Stomach (tissue), 9 donors: ENCODE measurements around the gene LRRC3C. TPM values are rescaled to one million over a fixed set of nuclear protein-coding genes. Genes with fewer than 3 reads are reported as not detected.
"Not testable (repeated sequence)": the region's sequence is repeated elsewhere in the genome, so short reads cannot be mapped to it uniquely, and the experiment has no call there.

ENCODE experiments used
- DNase-seq, 2 donors: peaks; one replicate each; pipeline versions ENCODE4 v3.0.0 to v3.0.0-alpha.2; 2013 to 2019
- H3K27ac ChIP-seq, 5 donors: fragments of 200-600 bp in 4 of 5; sonication (generic) in 4 of 5; one replicate each; pipeline ENCODE4 v1.5.1; 2013 to 2019; ENCODE audit warnings: mild to moderate bottlenecking in 1 of 5, moderate library complexity in 1 of 5
- H3K27me3 ChIP-seq, 3 donors: fragments of 200-600 bp; sonication (generic); one replicate each; pipeline ENCODE4 v1.5.1; 2017 to 2019; ENCODE audit warnings: mixed run types in 1 of 3
- H3K36me3 ChIP-seq, 4 donors: fragments of 200-600 bp; sonication (generic); 1 replicate in 3 of 4; 2 replicates in 1 of 4; pipeline ENCODE4 v1.5.1; 2016 to 2019
- H3K4me1 ChIP-seq, 4 donors: fragments of 200-600 bp; sonication (generic); one replicate each; pipeline ENCODE4 v1.5.1; 2016 to 2019
- H3K4me3 ChIP-seq, 4 donors: fragments of 200-600 bp; sonication (generic) in 3 of 4; one replicate each; pipeline ENCODE4 v1.5.1; 2016 to 2019; ENCODE audit warnings: mild to moderate bottlenecking in 1 of 4
- H3K9me3 ChIP-seq, 4 donors: fragments of 200-600 bp; sonication (generic); one replicate each; pipeline ENCODE4 v1.5.1; 2016 to 2019
- EP300 ChIP-seq: sonication (generic); formaldehyde crosslinking; IDR thresholded peaks from one replicate; pipeline ENCODE4 v1.6.1; 2017; ENCODE audit warnings: antibody characterized with exemption
- POLR2A ChIP-seq, 4 donors: fragments of 450-650 bp; IDR thresholded peaks; one replicate each; pipeline ENCODE4 v1.6.1; 2016; ENCODE audit warnings: antibody characterized with exemption in 4 of 4, control low read depth in 2 of 4, mild to moderate bottlenecking in 1 of 4, moderate library complexity in 1 of 4
- POLR2AphosphoS5 ChIP-seq, 3 donors: sonication (generic); formaldehyde crosslinking; IDR thresholded peaks; one replicate each; pipeline ENCODE4 v1.6.1; 2016; ENCODE audit warnings: antibody characterized with exemption in 3 of 3
- WGBS, 5 donors: extraction: QIAGEN DNeasy Blood & Tissue Kit in 3 of 5; methylation state at CpG; one replicate each; pipeline versions ENCODE4 v1.1.5 to v1.1.7; 2013 to 2018; 5-methylcytosine and 5-hydroxymethylcytosine counted together
- intact Hi-C: fragments of 100-400 bp; cut with DNase I; formaldehyde crosslinking; loops from one replicate; pipeline ENCODE4 v1.15.1; 2023; ENCODE audit warnings: low total_unique reads
- polyA plus RNA-seq, 3 donors: library from polyadenylated mRNA; stranded (reverse); fragments of 200-250 nt; gene quantifications; one replicate each; pipeline ENCODE4 v1.2.3, GENCODE V29; 2013
- total RNA-seq, 5 donors: library from RNA; depleted of rRNA; stranded (reverse); fragments of >200 nt; gene quantifications; one replicate each; pipeline versions ENCODE4 v1.1.0 to v1.2.3, GENCODE V29; 2014 to 2016
- TF ChIP-seq, protein P1 (sequence below), 7 experiments: fragments of 450-650 bp in 4 of 7; fragments of 200-600 bp in 3 of 7; sonication (generic) in 3 of 7; IDR thresholded peaks; one replicate each; pipeline ENCODE4 v1.5.1; 2016 to 2019; ENCODE audit warnings: antibody characterized with exemption in 7 of 7, control low read depth in 2 of 7, mild to moderate bottlenecking in 1 of 7
- donor health status: healthy with polysubstance abuse.
- donor health status: Bipolar disorder and iron deficiency.
- donor health status: healthy.

LRRC3C gene
- total and polyA plus RNA-seq, 8 donors: not detected

DNA sequence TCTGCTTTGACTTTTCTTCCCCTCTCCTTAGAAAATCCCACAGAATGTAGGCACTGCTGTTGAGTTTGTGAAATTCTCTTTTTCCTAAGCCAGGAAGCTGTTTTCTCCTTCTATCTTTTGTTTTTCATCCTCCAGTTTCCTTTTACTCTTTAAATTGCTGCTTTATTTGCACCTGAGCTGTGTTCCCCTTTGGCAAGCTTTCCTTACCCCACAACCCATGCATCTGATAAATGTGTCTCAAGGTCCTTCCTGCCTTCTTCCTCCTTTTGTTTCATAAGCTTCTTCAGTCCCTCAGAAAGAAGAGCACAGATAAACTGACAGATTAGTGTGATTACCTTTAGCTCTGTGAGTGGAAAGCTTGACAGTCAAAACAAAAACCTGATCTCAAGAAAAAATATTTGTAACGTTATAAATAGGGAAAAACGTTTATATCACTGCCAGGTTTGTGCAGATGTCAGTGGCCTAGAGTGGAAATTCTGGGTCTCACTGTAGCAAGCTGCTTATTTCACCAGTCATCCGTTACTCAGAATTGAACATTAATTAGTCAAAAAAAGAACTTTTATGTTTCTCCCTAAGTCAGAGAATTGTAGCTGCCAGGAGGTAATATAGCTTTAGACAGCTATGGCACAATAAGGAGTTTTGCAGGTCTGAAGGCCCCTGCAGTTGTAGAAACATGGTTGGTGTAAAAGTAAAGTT, 32.7 kb upstream of the LRRC3C start:
- Histone ChIP-seq H3K4me1 (peaks cover 0 to 2% (median under 1%) of the 10 kb centered on the region in 4 donors), H3K36me3 (no peaks in the 10 kb centered on the region), H3K4me3 (no peak overlapping the region), H3K27me3 (peaks cover 0 to 29% (median 0%) of the 10 kb centered on the region in 3 donors), H3K9me3 (no peaks in the 10 kb centered on the region), H3K27ac (no peak overlapping the region)
- intact Hi-C loops: no loop called here
- 17 to 29% (median 25%) methylated on average over 3 of the region's 3 CpGs for WGBS, 5 donors
- TF ChIP-seq, protein P1, sequence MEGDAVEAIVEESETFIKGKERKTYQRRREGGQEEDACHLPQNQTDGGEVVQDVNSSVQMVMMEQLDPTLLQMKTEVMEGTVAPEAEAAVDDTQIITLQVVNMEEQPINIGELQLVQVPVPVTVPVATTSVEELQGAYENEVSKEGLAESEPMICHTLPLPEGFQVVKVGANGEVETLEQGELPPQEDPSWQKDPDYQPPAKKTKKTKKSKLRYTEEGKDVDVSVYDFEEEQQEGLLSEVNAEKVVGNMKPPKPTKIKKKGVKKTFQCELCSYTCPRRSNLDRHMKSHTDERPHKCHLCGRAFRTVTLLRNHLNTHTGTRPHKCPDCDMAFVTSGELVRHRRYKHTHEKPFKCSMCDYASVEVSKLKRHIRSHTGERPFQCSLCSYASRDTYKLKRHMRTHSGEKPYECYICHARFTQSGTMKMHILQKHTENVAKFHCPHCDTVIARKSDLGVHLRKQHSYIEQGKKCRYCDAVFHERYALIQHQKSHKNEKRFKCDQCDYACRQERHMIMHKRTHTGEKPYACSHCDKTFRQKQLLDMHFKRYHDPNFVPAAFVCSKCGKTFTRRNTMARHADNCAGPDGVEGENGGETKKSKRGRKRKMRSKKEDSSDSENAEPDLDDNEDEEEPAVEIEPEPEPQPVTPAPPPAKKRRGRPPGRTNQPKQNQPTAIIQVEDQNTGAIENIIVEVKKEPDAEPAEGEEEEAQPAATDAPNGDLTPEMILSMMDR (IDR thresholded peaks at IDR 0.05): no peak
- TF ChIP-seq EP300: no peak
- TF ChIP-seq POLR2AphosphoS5 (IDR thresholded peaks at IDR 0.05): no peak
- TF ChIP-seq POLR2A (IDR thresholded peaks at IDR 0.05): no peak
- DNase-seq: no peak

DNA sequence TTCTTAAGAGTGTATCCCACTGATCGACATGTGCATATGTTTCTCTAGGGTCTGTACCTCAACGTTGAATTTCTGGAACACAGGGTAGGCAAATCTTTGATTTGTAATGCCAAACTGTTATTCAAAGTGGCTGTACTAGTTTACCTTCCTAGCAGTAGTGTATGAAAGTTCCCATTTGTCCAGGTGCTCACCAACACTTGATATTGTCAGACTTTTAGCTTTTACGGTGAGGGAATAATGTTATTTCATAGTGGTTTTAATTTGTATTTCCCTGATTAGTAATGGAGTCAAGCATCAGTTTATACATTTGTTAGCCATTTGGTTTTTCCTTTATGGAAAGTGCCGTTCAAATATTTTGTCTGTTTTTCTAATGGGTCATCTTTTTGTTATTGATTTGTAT, 29.4 kb upstream of the LRRC3C start:
- Histone ChIP-seq H3K9me3 (no peaks in the 10 kb centered on the region), H3K4me3 (no peak overlapping the region), H3K27me3 (peaks cover 0 to 7% (median 0%) of the 10 kb centered on the region in 3 donors), H3K27ac (no peak overlapping the region), H3K36me3 (peaks cover 0 to 17% (median 2%) of the 10 kb centered on the region in 4 donors), H3K4me1 (no peaks in the 10 kb centered on the region)
- WGBS, 5 donors: 95 to 97% (median 95%) methylated on average over 4 of the region's 4 CpGs
- DNase-seq: no peak
- no peak for TF ChIP-seq POLR2A (IDR thresholded peaks at IDR 0.05)
- intact Hi-C loops: no loop called here

DNA sequence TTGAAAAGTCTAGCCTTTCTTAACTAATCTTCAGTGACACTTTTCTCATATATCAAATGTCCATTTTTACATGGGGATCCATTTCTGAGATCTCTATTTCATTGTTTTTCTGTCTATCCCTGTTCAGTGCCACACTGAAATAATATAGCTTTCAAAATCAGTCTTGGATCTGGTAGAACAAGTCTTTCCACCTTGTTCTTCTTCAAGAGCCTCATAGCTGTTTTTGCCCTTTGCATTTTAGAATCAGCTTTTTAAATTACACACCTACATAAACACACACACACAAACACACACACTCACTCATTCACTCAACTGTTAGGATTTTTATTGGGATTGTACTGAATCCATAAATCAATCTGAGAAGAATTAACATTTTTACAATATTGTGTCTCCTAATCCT, 28.3 kb upstream of the LRRC3C start:
- intact Hi-C loops: no loop called here
- no peak for DNase-seq
- peaks cover 0 to 26% (median 3%) of the 10 kb centered on the region in 4 donors for H3K36me3 ChIP-seq
- no peak for TF ChIP-seq POLR2A (IDR thresholded peaks at IDR 0.05)
- TF ChIP-seq, protein P1 (IDR thresholded peaks at IDR 0.05): no peak
- TF ChIP-seq POLR2AphosphoS5 (IDR thresholded peaks at IDR 0.05): no peak
- TF ChIP-seq EP300: no peak
- H3K4me3 ChIP-seq: no peak overlapping the region
- no peaks in the 10 kb centered on the region for H3K9me3 ChIP-seq
- peaks cover 0 to 3% (median 0%) of the 10 kb centered on the region in 3 donors for H3K27me3 ChIP-seq
- no peak overlapping the region for H3K27ac ChIP-seq
- H3K4me1 ChIP-seq: no peaks in the 10 kb centered on the region

DNA sequence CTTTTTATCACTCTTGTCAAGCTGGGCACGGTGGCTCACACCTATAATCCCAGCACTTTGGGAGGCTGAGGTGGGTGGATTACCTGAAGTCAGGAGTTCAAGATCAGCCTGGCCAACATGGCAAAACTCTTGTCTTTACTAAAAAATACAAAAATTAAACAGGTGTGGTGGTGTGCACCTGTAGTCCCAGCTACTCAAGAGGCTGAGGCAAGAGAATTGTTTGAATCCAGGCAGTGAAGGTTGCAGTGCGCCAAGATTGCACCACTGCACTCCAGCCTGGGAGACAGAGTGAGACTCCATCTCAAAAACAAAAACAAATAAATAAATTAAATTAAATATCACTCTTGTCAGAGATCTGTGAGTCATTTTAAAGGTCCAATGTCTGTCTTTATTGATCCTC, 25.5 kb upstream of the LRRC3C start:
- H3K27ac ChIP-seq, H3K9me3 ChIP-seq, intact Hi-C loops, DNase-seq, H3K4me3 ChIP-seq, H3K4me1 ChIP-seq, H3K27me3 ChIP-seq: not testable (repeated sequence)
- H3K36me3 ChIP-seq: peaks cover 0 to 54% (median 17%) of the 10 kb centered on the region in 4 donors
- 87 to 96% (median 93%) methylated on average over 2 of the region's 2 CpGs for WGBS, 5 donors

DNA sequence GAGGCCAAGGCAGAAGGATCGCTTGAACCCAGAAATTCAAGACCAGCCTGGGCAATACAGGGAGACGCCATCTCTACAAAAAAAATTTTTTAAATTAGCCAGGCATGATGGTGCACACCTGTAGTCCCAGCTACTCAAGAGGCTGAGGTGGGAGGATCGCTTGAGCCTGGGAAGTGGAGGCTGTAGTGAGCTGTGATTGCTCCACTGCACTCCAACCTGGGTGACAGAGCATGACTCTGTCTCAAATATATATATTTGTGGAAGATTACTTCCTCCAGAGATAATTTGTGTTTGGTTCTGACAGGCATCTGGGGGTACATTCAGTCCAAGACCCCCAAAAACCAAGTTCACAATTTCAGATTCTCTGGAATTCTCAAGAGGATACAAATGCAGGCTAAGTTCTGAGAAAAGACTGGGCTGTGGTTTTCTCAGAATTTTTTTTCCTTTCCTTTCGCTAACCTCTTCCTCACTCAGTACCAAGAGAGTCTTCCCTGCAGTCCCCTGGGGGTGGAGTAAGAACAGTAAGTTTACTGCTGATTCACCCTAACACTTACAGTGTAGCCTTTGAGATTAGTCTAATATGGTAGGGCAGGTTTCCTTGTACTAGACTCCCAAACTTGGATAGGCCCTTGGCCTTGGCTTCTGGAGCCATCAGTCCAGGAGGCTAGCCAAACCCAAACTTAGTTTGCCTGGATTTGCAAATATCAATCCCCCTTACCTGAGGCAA, 24.2 kb upstream of the LRRC3C start:
- TF ChIP-seq, protein P1 (IDR thresholded peaks at IDR 0.05): no peak
- TF ChIP-seq POLR2A (IDR thresholded peaks at IDR 0.05): no peak
- WGBS, 5 donors: 87 to 95% (median 93%) methylated on average over 4 of the region's 4 CpGs

More for the DNA sequence above, 24.2 kb upstream of the LRRC3C start:
- Histone ChIP-seq H3K27ac (no peak overlapping the region), H3K4me3 (no peak overlapping the region), H3K4me1 (no peaks in the 10 kb centered on the region), H3K27me3 (no peaks in the 10 kb centered on the region), H3K36me3 (peaks cover 0 to 65% (median 21%) of the 10 kb centered on the region in 4 donors), H3K9me3 (no peaks in the 10 kb centered on the region)
- DNase-seq: no peak
- intact Hi-C loops: no loop called here
